Stimulated activated CD4-positive, alpha-beta T cell treated with anti-CD3 and anti-CD28 coated beads, Interleukin-4, amount 100 ng/mL, for 1 hour (primary cell): ENCODE measurements around the gene TMX1.
A peak's percentile ranks its signal among the peaks of the same experiment; 100 is the strongest.
"Not testable (repeated sequence)": the region's sequence is repeated elsewhere in the genome, so short reads cannot be mapped to it uniquely, and the experiment has no call there.

Source experiments
- DNase-seq: peaks from one replicate; pipeline ENCODE4 v3.0.0-alpha.2; 2020

TMX1 gene

GRCh38 chr14:51239813-51240803 is at the start of gene TMX1:
TSS of gene TMX1 (plus strand) at chr14:51240247. CDS start at chr14:51240293, 46 bp downstream.
- DNase-seq = peak; percentile 83

- no peak for DNase-seq
Observed at GRCh38 chr14:51201890-51202289, 38.2 kb upstream of the TMX1 start.

GRCh38 chr14:51202914-51203665 is 37.0 kb upstream of the TMX1 start:
- DNase-seq = no peak

GRCh38 chr14:51203881-51204280 is 36.2 kb upstream of the TMX1 start:
- DNase-seq = no peak

- no peak for DNase-seq
Observed at GRCh38 chr14:51205486-51205885, 34.6 kb upstream of the TMX1 start.

- DNase-seq = no peak
Observed at GRCh38 chr14:51206462-51206861, 33.6 kb upstream of the TMX1 start.

GRCh38 chr14:51207621-51208020 is 32.4 kb upstream of the TMX1 start:
- DNase-seq = no peak

GRCh38 chr14:51208982-51209381 is 31.1 kb upstream of the TMX1 start:
- no peak for DNase-seq

GRCh38 chr14:51209457-51209856 is 30.6 kb upstream of the TMX1 start:
- no peak for DNase-seq

GRCh38 chr14:51210594-51210993 is 29.5 kb upstream of the TMX1 start:
- DNase-seq = no peak

GRCh38 chr14:51211149-51211548 is 28.9 kb upstream of the TMX1 start:
- no peak for DNase-seq

- no peak for DNase-seq
Observed at GRCh38 chr14:51216602-51217001, 23.4 kb upstream of the TMX1 start.

GRCh38 chr14:51219473-51220448 is 20.3 kb upstream of the TMX1 start:
- no peak for DNase-seq

- not testable (repeated sequence) for DNase-seq
Observed at GRCh38 chr14:51223463-51223862, 16.6 kb upstream of the TMX1 start.

- DNase-seq = no peak
Observed at GRCh38 chr14:51224551-51224950, 15.5 kb upstream of the TMX1 start.

GRCh38 chr14:51225751-51226150 is 14.3 kb upstream of the TMX1 start:
- DNase-seq = no peak

GRCh38 chr14:51228391-51228790 is 11.7 kb upstream of the TMX1 start:
- no peak for DNase-seq

GRCh38 chr14:51228890-51229289 is 11.2 kb upstream of the TMX1 start:
- DNase-seq = no peak

- no peak for DNase-seq
Observed at GRCh38 chr14:51236314-51236713, 3.7 kb upstream of the TMX1 start.

- no peak for DNase-seq
Observed at GRCh38 chr14:51240804-51241380, 845 bp downstream of the TMX1 start.

- DNase-seq = no peak
Observed at GRCh38 chr14:51242545-51243490, 2.8 kb downstream of the TMX1 start.
